GM18867 (cell line): ENCODE measurements around the gene MROH2A.
"Not testable (repeated sequence)": the region's sequence is repeated elsewhere in the genome, so short reads cannot be mapped to it uniquely, and the experiment has no call there.

ENCODE experiments used
- ATAC-seq: cut with Tn5 transposase; IDR thresholded peaks from one replicate; pipeline ENCODE4 v1.9.1; 2021; ENCODE audit warnings: mild to moderate bottlenecking, moderate library complexity; ENCODE audit not compliant: unreplicated experiment

MROH2A gene

GRCh38 chr2:233778030-233778429 is at the start of gene MROH2A:
Gene MROH2A (plus strand): TSS chr2:233778330. CDS start chr2:233779359, 1,029 bp downstream.
- ATAC-seq: no peak

GRCh38 chr2:233728723-233729301 is 49.3 kb upstream of the MROH2A start, which contains the start of gene UGT1A3:
Gene UGT1A3 (plus strand): TSS chr2:233729042. CDS start chr2:233729127, 85 bp downstream.
- ATAC-seq: no peak

- not testable (repeated sequence) for ATAC-seq
Measured at GRCh38 chr2:233736868-233737653, 41.1 kb upstream of the MROH2A start.

GRCh38 chr2:233740870-233741269 is 37.3 kb upstream of the MROH2A start:
- ATAC-seq: no peak

GRCh38 chr2:233743464-233744259 is 34.5 kb upstream of the MROH2A start:
- no peak for ATAC-seq

- no peak for ATAC-seq
Measured at GRCh38 chr2:233745073-233745755, 32.9 kb upstream of the MROH2A start.

- not testable (repeated sequence) for ATAC-seq
Measured at GRCh38 chr2:233745838-233746237, 32.3 kb upstream of the MROH2A start.

GRCh38 chr2:233746475-233747282 is 31.5 kb upstream of the MROH2A start:
- ATAC-seq: no peak

GRCh38 chr2:233747283-233747544 is 30.9 kb upstream of the MROH2A start:
- ATAC-seq: no peak

GRCh38 chr2:233750689-233751088 is 27.4 kb upstream of the MROH2A start:
- ATAC-seq: not testable (repeated sequence)

- ATAC-seq: not testable (repeated sequence)
Measured at GRCh38 chr2:233751212-233752009, 26.7 kb upstream of the MROH2A start.

GRCh38 chr2:233754872-233755611 is 23.1 kb upstream of the MROH2A start:
- no peak for ATAC-seq

GRCh38 chr2:233756429-233757081 is 21.6 kb upstream of the MROH2A start:
- ATAC-seq: no peak

- ATAC-seq: no peak
Measured at GRCh38 chr2:233758141-233758540, 20.0 kb upstream of the MROH2A start.

- no peak for ATAC-seq
Measured at GRCh38 chr2:233758849-233759248, 19.3 kb upstream of the MROH2A start.

GRCh38 chr2:233760043-233760442 is 18.1 kb upstream of the MROH2A start, which contains the start of gene UGT1A1:
Gene UGT1A1 (plus strand): TSS chr2:233760270. CDS start chr2:233760288, 18 bp downstream.
- no peak for ATAC-seq

GRCh38 chr2:233761040-233761769 is 16.9 kb upstream of the MROH2A start:
- no peak for ATAC-seq

GRCh38 chr2:233764264-233764663 is 13.9 kb upstream of the MROH2A start:
- ATAC-seq: no peak
